Endothelial cell of umbilical vein (primary cell): ENCODE measurements around the gene ARHGAP29. TPM values are rescaled to one million over a fixed set of nuclear protein-coding genes. Genes with fewer than 3 reads are reported as not detected.
A peak's percentile ranks its signal among the peaks of the same experiment; 100 is the strongest.

ENCODE experiments used
- BruUV-seq: library from RNA; stranded (reverse); fragments of 400-500 nt; replicated peaks from 2 replicates; lab custom pipeline; 2021; lab: Mats Ljungman, UMichigan
- CTCF ChIA-PET: fragments of 300-600, 350-600 bp; sonication (Branson Sonifier 250); formaldehyde crosslinking; loops from one replicate; lab custom pipeline; 2021; ENCODE audit warnings: antibody characterized with exemption, inconsistent platforms; lab: Charles Lee
- POLR2A ChIA-PET: fragments of 300-600, 350-600 bp; sonication (Branson Sonifier 250); formaldehyde crosslinking; loops from one replicate; lab custom pipeline; 2021; ENCODE audit warnings: antibody characterized with exemption, inconsistent platforms; lab: Charles Lee
- DNase-seq: peaks from one replicate; pipeline ENCODE4 v3.0.0-alpha.2; 2011; ENCODE audit warnings: low read depth, low spot score
- FAIRE-seq: peaks from 2 replicates; lab custom pipeline; 2011; peaks lifted over from hg19 to GRCh38; lab: Jason Lieb, UNC
- H2AFZ ChIP-seq: 2 replicates; pipeline ENCODE4 v1.6.0; 2012; ENCODE audit warnings: low read depth, low read length, control low read depth, inconsistent platforms
- H3K27ac ChIP-seq: 2 replicates; pipeline ENCODE4 v1.5.1; 2011; ENCODE audit warnings: low read depth, mild to moderate bottlenecking, control low read depth, low read length, moderate library complexity; ENCODE audit not compliant: insufficient read depth
- H3K27me3 ChIP-seq, 2 experiments: 2 replicates each; pipeline versions ENCODE4 v1.6.0 to v1.6.1; 2011; ENCODE audit warnings: low read length in 2 of 2, mixed read lengths in 1 of 2; ENCODE audit not compliant: control insufficient read depth in 2 of 2, insufficient read depth in 2 of 2
- H3K36me3 ChIP-seq, 2 experiments: 2 replicates in 1 of 2; 3 replicates in 1 of 2; pipeline ENCODE4 v1.5.1; 2011; ENCODE audit warnings: low read length in 2 of 2, mild to moderate bottlenecking in 1 of 2, moderate library complexity in 1 of 2; ENCODE audit not compliant: control insufficient read depth in 2 of 2, insufficient read depth in 2 of 2; ENCODE audit errors: extremely low read depth in 1 of 2
- H3K4me1 ChIP-seq: 3 replicates; pipeline ENCODE4 v1.5.1; 2011; ENCODE audit warnings: mild to moderate bottlenecking, low read length; ENCODE audit not compliant: control insufficient read depth, insufficient read depth; ENCODE audit errors: extremely low read depth
- H3K4me2 ChIP-seq: 2 replicates; pipeline ENCODE4 v1.6.1; 2011; ENCODE audit warnings: low read length, control low read depth, mixed read lengths; ENCODE audit not compliant: insufficient read depth
- H3K4me3 ChIP-seq, 3 experiments: fragments of 200-600 bp in 1 of 3; sonication (generic), shearing (Covaris generic) in 1 of 3; replicated peaks in 1 of 3; 2 replicates each; pipeline ENCODE4 v1.5.1; 2011 to 2016; ENCODE audit warnings: control low read depth in 3 of 3, low read length in 3 of 3, mild to moderate bottlenecking in 2 of 3, inconsistent platforms in 1 of 3, low read depth in 1 of 3, moderate library complexity in 1 of 3; ENCODE audit not compliant: insufficient read depth in 1 of 3
- H3K79me2 ChIP-seq: 2 replicates; pipeline ENCODE4 v1.6.0; 2012; ENCODE audit warnings: low read length, inconsistent platforms; ENCODE audit not compliant: control insufficient read depth, insufficient read depth
- H3K9ac ChIP-seq: replicated peaks from 2 replicates; pipeline ENCODE3; 2011; ENCODE audit warnings: low read length, control low read depth; ENCODE audit not compliant: insufficient read depth; ENCODE audit errors: extremely low read depth
- H3K9me1 ChIP-seq: replicated peaks from 3 replicates; pipeline ENCODE4 v1.6.0; 2011; ENCODE audit warnings: mild to moderate bottlenecking, low read length; ENCODE audit not compliant: control insufficient read depth, insufficient read depth; ENCODE audit errors: extremely low read depth
- H3K9me3 ChIP-seq: replicated peaks from 2 replicates; pipeline ENCODE4 v1.5.1; 2012; ENCODE audit warnings: low read length, inconsistent platforms; ENCODE audit not compliant: control insufficient read depth, insufficient read depth
- H4K20me1 ChIP-seq: replicated peaks from 2 replicates; pipeline ENCODE3; 2011; ENCODE audit warnings: mild to moderate bottlenecking, low read length; ENCODE audit not compliant: control insufficient read depth, insufficient read depth; ENCODE audit errors: extremely low read depth
- EZH2 ChIP-seq: IDR thresholded peaks from 2 replicates; pipeline ENCODE4 v1.6.1; 2012; ENCODE audit warnings: borderline replicate concordance, low read depth, mild to moderate bottlenecking, moderate library complexity, low read length, inconsistent platforms; ENCODE audit not compliant: severe bottlenecking
- FOS ChIP-seq: IDR thresholded peaks from 2 replicates; pipeline ENCODE4 v1.6.1; 2011; ENCODE audit warnings: mild to moderate bottlenecking, low read length, moderate library complexity, borderline replicate concordance; ENCODE audit not compliant: insufficient read depth
- GATA2 ChIP-seq: IDR thresholded peaks from 2 replicates; pipeline ENCODE4 v1.7.0; 2011; ENCODE audit warnings: low read depth, mild to moderate bottlenecking, moderate library complexity, mixed read lengths, low read length; ENCODE audit not compliant: insufficient read length, insufficient read depth
- JUN ChIP-seq: IDR thresholded peaks from 2 replicates; pipeline ENCODE4 v1.6.1; 2011; ENCODE audit warnings: borderline replicate concordance, low read depth; ENCODE audit not compliant: insufficient read length, insufficient read depth
- MYC ChIP-seq: IDR thresholded peaks from one replicate; pipeline ENCODE4 v1.6.1; 2011; ENCODE audit warnings: mild to moderate bottlenecking, low read depth, low read length
- POLR2A ChIP-seq: IDR thresholded peaks from 2 replicates; pipeline ENCODE4 v1.6.1; 2012; ENCODE audit warnings: low read depth, mild to moderate bottlenecking, control low read depth, low read length
- POLR2AphosphoS5 ChIP-seq: IDR thresholded peaks from 2 replicates; pipeline ENCODE4 v1.6.1; 2012; ENCODE audit warnings: low read depth, mild to moderate bottlenecking, control low read depth, low read length, moderate library complexity; ENCODE audit not compliant: insufficient read depth
- dilution Hi-C: fragments of 300-500 bp; cut with MboI; formaldehyde crosslinking; loops from one replicate; pipeline ENCODE4 v1.15.0; 2019; ENCODE audit warnings: low sequenced_read_pairs; ENCODE audit not compliant: extremely low pct_ligation_motif_present
- intact Hi-C: fragments of 100-400 bp; cut with micrococcal nuclease; formaldehyde crosslinking; loops from one replicate; pipeline ENCODE4 v1.10.0; 2022
- polyA plus RNA-seq, 4 experiments: library from polyadenylated mRNA; depleted of rRNA in 3 of 4; stranded (reverse) in 3 of 4; unstranded in 1 of 4; fragments of >200 nt; gene quantifications; 2 replicates each; pipeline versions ENCODE4 v1.2.1 to v1.2.3, GENCODE V29; 2011 to 2012; ENCODE audit warnings: missing spikeins in 1 of 4
- total RNA-seq: library from RNA; stranded (reverse); gene quantifications from 2 replicates; pipeline ENCODE4 v1.2.3, GENCODE V29; 2021
- TF ChIP-seq, protein P1 (sequence below): IDR thresholded peaks from 2 replicates; pipeline ENCODE4 v1.6.1; 2011; ENCODE audit not compliant: insufficient read depth, insufficient read length
- TF ChIP-seq, protein P2 (sequence below), 2 donors: IDR thresholded peaks; 1 replicate in 1 of 2; 2 replicates in 1 of 2; pipeline ENCODE4 v1.5.1; 2011; ENCODE audit warnings: low read length in 2 of 2, mild to moderate bottlenecking in 2 of 2, moderate library complexity in 2 of 2, control low read depth in 1 of 2, inconsistent platforms in 1 of 2, low read depth in 1 of 2; ENCODE audit not compliant: insufficient read depth in 1 of 2; ENCODE audit errors: extremely low read depth in 1 of 2

ARHGAP29 gene
- total and polyA plus RNA-seq, 2 donors (not counting 3 experiments of a cell fraction or from before 2014, with no cell fraction given), result 56.3 to 199 TPM

DNA sequence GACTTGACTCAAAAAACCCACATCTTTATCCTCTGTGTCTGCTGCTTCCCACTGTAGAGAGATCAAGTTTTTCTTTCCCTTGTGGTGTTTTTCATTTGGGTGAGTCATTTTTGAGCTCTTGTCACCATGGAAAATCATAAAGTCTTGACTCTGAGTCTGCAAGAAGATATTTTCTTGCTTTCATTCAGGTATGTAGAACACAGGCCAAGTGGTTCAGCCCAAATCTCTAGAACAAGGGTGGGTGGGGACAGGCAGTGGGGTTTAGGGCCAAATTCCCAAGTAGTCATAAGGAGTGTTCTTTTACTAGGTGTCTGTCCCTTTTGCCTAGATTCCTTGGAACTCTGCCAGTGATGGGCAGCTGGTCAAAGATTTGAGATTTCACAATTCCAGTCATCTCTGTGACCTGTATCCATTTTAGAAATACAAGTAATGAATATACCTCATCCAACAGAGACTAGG is 21.5 kb upstream of the ARHGAP29 start:
- Histone ChIP-seq H3K4me3 (no peak overlapping the region), H3K9me1 (no peaks in the 10 kb centered on the region), H4K20me1 (no peaks in the 10 kb centered on the region), H3K4me2 (peak overlapping the region; percentile 0), H3K27ac (peak overlapping the region; percentile 4), H3K9ac (no peak overlapping the region), H3K27me3 (no peaks in the 10 kb centered on the region), H3K79me2 (no peaks in the 10 kb centered on the region), H3K9me3 (no peaks in the 10 kb centered on the region), H2AFZ (no peak overlapping the region), H3K4me1 (peaks cover 48% of the 10 kb centered on the region), H3K36me3 (no peaks in the 10 kb centered on the region)
- ChIA-PET POLR2A (interaction anchor here (1.5 kb wide), 1 partner anchor 11 kb away, joined by 4 read pairs; no protein-coding TSS in a partner anchor), CTCF (interaction anchor here (0.7 to 3.5 kb wide), 10 partner anchors 12 to 220 kb away, joined by 3 to 12 read pairs (median 4); no protein-coding TSS in a partner anchor)
- peak; percentile 85 for DNase-seq
- no TSS peak for BruUV-seq
- intact Hi-C loops, result no loop called here
- peak; percentile 22 for TF ChIP-seq GATA2
- TF ChIP-seq MYC, result no peak
- no peak for TF ChIP-seq POLR2A
- TF ChIP-seq FOS, result peak; percentile 78
- peak; percentile 55 for TF ChIP-seq JUN
- dilution Hi-C loops, result no loop called here
- FAIRE-seq, result peak; percentile 88

- no TSS peak for BruUV-seq
- no peak for TF ChIP-seq FOS
- TF ChIP-seq POLR2AphosphoS5, result no peak
- no peak for TF ChIP-seq MYC
- TF ChIP-seq POLR2A, result no peak
- no peak for TF ChIP-seq EZH2
- no peak for TF ChIP-seq GATA2
- TF ChIP-seq, protein P1, sequence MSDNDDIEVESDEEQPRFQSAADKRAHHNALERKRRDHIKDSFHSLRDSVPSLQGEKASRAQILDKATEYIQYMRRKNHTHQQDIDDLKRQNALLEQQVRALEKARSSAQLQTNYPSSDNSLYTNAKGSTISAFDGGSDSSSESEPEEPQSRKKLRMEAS, result no peak
- no peak for TF ChIP-seq JUN
- TF ChIP-seq, protein P2, sequence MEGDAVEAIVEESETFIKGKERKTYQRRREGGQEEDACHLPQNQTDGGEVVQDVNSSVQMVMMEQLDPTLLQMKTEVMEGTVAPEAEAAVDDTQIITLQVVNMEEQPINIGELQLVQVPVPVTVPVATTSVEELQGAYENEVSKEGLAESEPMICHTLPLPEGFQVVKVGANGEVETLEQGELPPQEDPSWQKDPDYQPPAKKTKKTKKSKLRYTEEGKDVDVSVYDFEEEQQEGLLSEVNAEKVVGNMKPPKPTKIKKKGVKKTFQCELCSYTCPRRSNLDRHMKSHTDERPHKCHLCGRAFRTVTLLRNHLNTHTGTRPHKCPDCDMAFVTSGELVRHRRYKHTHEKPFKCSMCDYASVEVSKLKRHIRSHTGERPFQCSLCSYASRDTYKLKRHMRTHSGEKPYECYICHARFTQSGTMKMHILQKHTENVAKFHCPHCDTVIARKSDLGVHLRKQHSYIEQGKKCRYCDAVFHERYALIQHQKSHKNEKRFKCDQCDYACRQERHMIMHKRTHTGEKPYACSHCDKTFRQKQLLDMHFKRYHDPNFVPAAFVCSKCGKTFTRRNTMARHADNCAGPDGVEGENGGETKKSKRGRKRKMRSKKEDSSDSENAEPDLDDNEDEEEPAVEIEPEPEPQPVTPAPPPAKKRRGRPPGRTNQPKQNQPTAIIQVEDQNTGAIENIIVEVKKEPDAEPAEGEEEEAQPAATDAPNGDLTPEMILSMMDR (IDR thresholded peaks at IDR 0.05; ENCODE audit: extremely low read depth in 1 of 2, insufficient read depth in 1 of 2, low read depth in 1 of 2, low read length in 2 of 2), result no peak
- H3K4me3 ChIP-seq, result no peak overlapping the region
- CTCF ChIA-PET, result interaction anchor here (1.0 to 3.5 kb wide), 4 partner anchors 10 to 78 kb away, joined by 3 to 12 read pairs (median 6); no protein-coding TSS in a partner anchor
- dilution Hi-C loops, result no loop called here
- no peak overlapping the region for H3K27ac ChIP-seq
- POLR2A ChIA-PET, result no interaction called here
- no peaks in the 10 kb centered on the region for H3K9me3 ChIP-seq
- no peak overlapping the region for H3K4me2 ChIP-seq
- intact Hi-C loops, result no loop called here
- DNase-seq, result no peak
- peaks cover 50% of the 10 kb centered on the region for H3K4me1 ChIP-seq
- H3K9me1 ChIP-seq, result no peaks in the 10 kb centered on the region
- no peaks in the 10 kb centered on the region for H4K20me1 ChIP-seq
- FAIRE-seq, result no peak
- no peaks in the 10 kb centered on the region for H3K36me3 ChIP-seq
- H2AFZ ChIP-seq, result no peak overlapping the region
- H3K79me2 ChIP-seq, result no peaks in the 10 kb centered on the region
- H3K9ac ChIP-seq, result no peak overlapping the region
- no peaks in the 10 kb centered on the region for H3K27me3 ChIP-seq
Measured at GRCh38 chr1:94257444-94257843, 20.1 kb upstream of the ARHGAP29 start.
